ENCODE results near the gene ZNF385B. TPM values are rescaled to one million over a fixed set of nuclear protein-coding genes. Genes with fewer than 3 reads are reported as not detected.
A peak's percentile ranks its signal among the peaks of the same experiment; 100 is the strongest.

The ZNF385B gene
- total RNA-seq (2014; rRNA removed; shearing (Covaris generic)), result 113 and 195 TPM in 2 replicates
- total RNA-seq (2022), result 178 and 217 TPM in 2 replicates
- percentile 98 among the genes with signal in this experiment for Bru-seq, nascent RNA
- BruChase-seq, experiment 1, labeled RNA remaining after a 6-hour chase, result percentile 96 among the genes with signal in this experiment
- BruChase-seq, experiment 2, labeled RNA remaining after a 2-hour chase, result percentile 97 among the genes with signal in this experiment
- long read RNA-seq, partial matches to known transcripts, result 91 of 252 reads
- long read RNA-seq, other reads (novel, unspliced or antisense), result 161 of 252 reads

DNA sequence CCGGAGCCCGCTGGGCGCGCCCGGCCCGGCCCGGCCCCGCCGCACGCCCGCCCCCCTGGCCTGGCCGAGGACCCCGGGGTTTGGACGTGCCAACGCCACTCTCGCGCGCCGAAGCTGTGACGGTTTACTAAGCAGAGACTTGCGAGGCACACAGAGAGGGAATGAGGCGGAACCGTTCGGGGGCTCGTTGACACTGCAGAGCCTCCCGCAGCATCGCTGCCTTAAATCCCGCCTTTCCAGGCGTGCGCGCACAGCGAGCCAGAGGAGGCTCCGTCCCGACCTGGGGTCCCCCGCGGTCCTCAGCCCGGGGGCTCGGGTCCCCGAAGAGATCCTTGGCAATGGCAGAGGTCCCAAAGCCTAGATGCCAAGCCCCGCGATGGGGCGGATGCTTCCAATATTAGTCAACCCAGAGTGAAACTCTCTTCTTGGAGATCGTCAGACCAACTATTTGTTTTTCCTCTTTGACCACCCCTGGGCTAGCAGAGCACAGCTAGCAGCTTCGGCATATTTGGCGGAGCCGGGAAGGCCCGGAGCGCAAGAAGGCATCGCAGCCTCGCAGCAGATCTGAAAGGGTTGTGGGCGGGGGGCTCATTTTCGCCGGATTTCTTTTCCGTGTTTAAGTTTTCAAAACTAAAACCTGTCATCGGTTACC lies at the start of gene ZNF385B:
TSS of gene ZNF385B (minus strand) at position 197 of the 652 bp plus-strand sequence.
- H3K79me2 ChIP-seq (ENCODE audit: insufficient read depth, low read depth, low read length), result peaks cover 78% of the 10 kb centered on the region
- no TSS peak for BruUV-seq (replicated peaks)
- TF ChIP-seq EZH2phosphoT487 (IDR thresholded peaks at IDR 0.05; ENCODE audit: borderline replicate concordance, low read depth, low read length), result no peak
- TF ChIP-seq, protein P1, sequence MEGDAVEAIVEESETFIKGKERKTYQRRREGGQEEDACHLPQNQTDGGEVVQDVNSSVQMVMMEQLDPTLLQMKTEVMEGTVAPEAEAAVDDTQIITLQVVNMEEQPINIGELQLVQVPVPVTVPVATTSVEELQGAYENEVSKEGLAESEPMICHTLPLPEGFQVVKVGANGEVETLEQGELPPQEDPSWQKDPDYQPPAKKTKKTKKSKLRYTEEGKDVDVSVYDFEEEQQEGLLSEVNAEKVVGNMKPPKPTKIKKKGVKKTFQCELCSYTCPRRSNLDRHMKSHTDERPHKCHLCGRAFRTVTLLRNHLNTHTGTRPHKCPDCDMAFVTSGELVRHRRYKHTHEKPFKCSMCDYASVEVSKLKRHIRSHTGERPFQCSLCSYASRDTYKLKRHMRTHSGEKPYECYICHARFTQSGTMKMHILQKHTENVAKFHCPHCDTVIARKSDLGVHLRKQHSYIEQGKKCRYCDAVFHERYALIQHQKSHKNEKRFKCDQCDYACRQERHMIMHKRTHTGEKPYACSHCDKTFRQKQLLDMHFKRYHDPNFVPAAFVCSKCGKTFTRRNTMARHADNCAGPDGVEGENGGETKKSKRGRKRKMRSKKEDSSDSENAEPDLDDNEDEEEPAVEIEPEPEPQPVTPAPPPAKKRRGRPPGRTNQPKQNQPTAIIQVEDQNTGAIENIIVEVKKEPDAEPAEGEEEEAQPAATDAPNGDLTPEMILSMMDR (conservative IDR thresholded peaks at IDR 0.05; ENCODE audit: low read length), result no peak
- CTCF ChIA-PET (ENCODE audit: unreplicated experiment), result interaction anchor here (1.0 kb wide), 1 partner anchor 24 kb away, joined by 3 read pairs; no protein-coding TSS in a partner anchor
- H3K9me3 ChIP-seq (ENCODE audit: low read length), result no peaks in the 10 kb centered on the region
- intact Hi-C loops (cut with micrococcal nuclease; ENCODE audit: unreplicated experiment), result no loop called here
- peak within 1 kb of the TSS; percentile 89 for H3K4me2 ChIP-seq (ENCODE audit: low read length)
- POLR2A ChIA-PET, result interaction anchor here (0.6 to 21.0 kb wide), 5 partner anchors 10 to 75 kb away, joined by 3 to 805 read pairs (median 6); no protein-coding TSS in a partner anchor
- peak within 1 kb of the TSS; percentile 35; the same call in 1 of the 2 replicates for H2AFZ ChIP-seq (ENCODE audit: low read length)
- peak within 1 kb of the TSS; percentile 90 for H3K4me3 ChIP-seq (ENCODE audit: low read depth, low read length, poor library complexity, severe bottlenecking)
- no peaks in the 10 kb centered on the region for H3K9me2 ChIP-seq (ENCODE audit: insufficient read depth, low read length)
- peak within 1 kb of the TSS; percentile 83 for H3K27ac ChIP-seq (ENCODE audit: low read depth, low read length, poor library complexity, severe bottlenecking)
- peaks cover 40% of the 10 kb centered on the region for H3K36me3 ChIP-seq (ENCODE audit: insufficient read depth, low read length)
- H4K20me1 ChIP-seq (ENCODE audit: insufficient read depth, low read length), result 0 out of 2 replicates have a peak, but pooled peaks cover 7% of the 10 kb centered on the region
- DNase-seq (ENCODE audit: low spot score), result peak; percentile 83
- peaks cover 63% of the 10 kb centered on the region for H3K4me1 ChIP-seq (ENCODE audit: insufficient read depth, low read length, poor library complexity, severe bottlenecking)

DNA sequence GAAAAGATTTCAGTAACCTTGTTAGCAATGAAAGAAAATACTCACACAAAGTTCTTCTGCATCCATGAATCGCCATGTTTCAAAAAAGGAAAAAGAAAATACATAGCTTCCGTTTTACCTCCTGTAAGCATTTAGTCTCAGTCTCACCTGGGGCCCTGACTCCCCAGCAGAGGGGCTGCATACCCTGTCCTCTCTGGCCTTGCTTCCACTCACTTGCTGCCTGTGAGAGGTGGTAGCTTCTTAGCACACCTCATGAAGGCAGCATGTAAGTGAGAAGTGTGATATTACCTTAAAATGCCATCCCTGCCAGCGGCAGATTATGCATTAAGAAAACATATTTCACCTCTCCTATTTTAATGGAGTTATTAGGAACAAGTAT lies 49.3 kb upstream of the ZNF385B start:
- Histone ChIP-seq H3K36me3 (ENCODE audit: insufficient read depth, low read length) (no peaks in the 10 kb centered on the region), H4K20me1 (ENCODE audit: insufficient read depth, low read length) (no peaks in the 10 kb centered on the region), H3K9me3 (ENCODE audit: low read length) (no peaks in the 10 kb centered on the region), H3K4me2 (ENCODE audit: low read length) (no peak overlapping the region), H3K79me2 (ENCODE audit: insufficient read depth, low read depth, low read length) (no peaks in the 10 kb centered on the region), H3K4me3 (ENCODE audit: low read depth, low read length, poor library complexity, severe bottlenecking) (no peak overlapping the region), H2AFZ (ENCODE audit: low read length) (no peak overlapping the region), H3K4me1 (ENCODE audit: insufficient read depth, low read length, poor library complexity, severe bottlenecking) (no peaks in the 10 kb centered on the region), H3K27ac (ENCODE audit: low read depth, low read length, poor library complexity, severe bottlenecking) (no peak overlapping the region), H3K9me2 (ENCODE audit: insufficient read depth, low read length) (no peaks in the 10 kb centered on the region)
- intact Hi-C loops (cut with micrococcal nuclease; ENCODE audit: unreplicated experiment), result no loop called here
- ChIA-PET POLR2A (interaction anchor here (0.7 kb wide), 1 partner anchor 54 kb away, joined by 3 read pairs; no protein-coding TSS in a partner anchor), CTCF (ENCODE audit: unreplicated experiment) (no interaction called here)
- DNase-seq (ENCODE audit: low spot score), result no peak
- TF ChIP-seq, protein P1 (conservative IDR thresholded peaks at IDR 0.05; ENCODE audit: low read length), result no peak
- TF ChIP-seq EZH2phosphoT487 (IDR thresholded peaks at IDR 0.05; ENCODE audit: borderline replicate concordance, low read depth, low read length), result no peak
- no TSS peak for BruUV-seq (replicated peaks)

Measured in OCI-LY7 (cell line).